ENCODE results near the gene ZBTB16.

ZBTB16 gene

GRCh38 chr11:114282488-114282887 lies 223.0 kb downstream of the ZBTB16 start:
- Histone ChIP-seq H3K4me1 (ENCODE audit: insufficient read depth, low read length) (peaks cover 12% of the 10 kb centered on the region; the same call in 1 of the 2 replicates), H3K27ac (ENCODE audit: low read length) (no peak overlapping the region), H3K36me3 (ENCODE audit: insufficient read depth, low read depth, low read length) (no peaks in the 10 kb centered on the region), H3K4me3 (ENCODE audit: low read length) (no peak overlapping the region), H3K9me3 (ENCODE audit: insufficient read depth, low read depth, low read length) (no peaks in the 10 kb centered on the region), H3K27me3 (ENCODE audit: insufficient read depth, low read length) (no peaks in the 10 kb centered on the region), H3K9ac (ENCODE audit: low read depth, low read length) (no peak overlapping the region)

- Histone ChIP-seq H3K36me3 (ENCODE audit: insufficient read depth, low read depth, low read length) (no peaks in the 10 kb centered on the region), H3K9me3 (ENCODE audit: insufficient read depth, low read depth, low read length) (no peaks in the 10 kb centered on the region), H3K4me3 (ENCODE audit: low read length) (no peak overlapping the region), H3K4me1 (ENCODE audit: insufficient read depth, low read length) (peaks cover 12% of the 10 kb centered on the region; the same call in 1 of the 2 replicates), H3K9ac (ENCODE audit: low read depth, low read length) (no peak overlapping the region), H3K27me3 (ENCODE audit: insufficient read depth, low read length) (no peaks in the 10 kb centered on the region), H3K27ac (ENCODE audit: low read length) (no peak overlapping the region)
These were observed 223.9 kb downstream of the ZBTB16 start for GRCh38 chr11:114283422-114283821.

- Histone ChIP-seq H3K36me3 (ENCODE audit: insufficient read depth, low read depth, low read length) (no peaks in the 10 kb centered on the region), H3K9me3 (ENCODE audit: insufficient read depth, low read depth, low read length) (no peaks in the 10 kb centered on the region), H3K9ac (ENCODE audit: low read depth, low read length) (no peak overlapping the region), H3K27ac (ENCODE audit: low read length) (no peak overlapping the region), H3K4me3 (ENCODE audit: low read length) (no peak overlapping the region), H3K4me1 (ENCODE audit: insufficient read depth, low read length) (peaks cover 12% of the 10 kb centered on the region; the same call in 1 of the 2 replicates), H3K27me3 (ENCODE audit: insufficient read depth, low read length) (no peaks in the 10 kb centered on the region)
These were observed 224.5 kb downstream of the ZBTB16 start for GRCh38 chr11:114284021-114284420.

GRCh38 chr11:114284914-114285313 lies 225.4 kb downstream of the ZBTB16 start:
- peaks cover 12% of the 10 kb centered on the region for H3K4me1 ChIP-seq (ENCODE audit: insufficient read depth, low read length)
- no peak overlapping the region for H3K9ac ChIP-seq (ENCODE audit: low read depth, low read length)
- no peaks in the 10 kb centered on the region for H3K36me3 ChIP-seq (ENCODE audit: insufficient read depth, low read depth, low read length)
- no peaks in the 10 kb centered on the region for H3K27me3 ChIP-seq (ENCODE audit: insufficient read depth, low read length)
- H3K27ac ChIP-seq (ENCODE audit: low read length), result no peak overlapping the region
- H3K9me3 ChIP-seq (ENCODE audit: insufficient read depth, low read depth, low read length), result no peaks in the 10 kb centered on the region
- no peak overlapping the region for H3K4me3 ChIP-seq (ENCODE audit: low read length)

GRCh38 chr11:114285599-114285998 lies 226.1 kb downstream of the ZBTB16 start:
- H3K27ac ChIP-seq (ENCODE audit: low read length), result no peak overlapping the region
- H3K9ac ChIP-seq (ENCODE audit: low read depth, low read length), result no peak overlapping the region
- H3K4me3 ChIP-seq (ENCODE audit: low read length), result no peak overlapping the region
- H3K36me3 ChIP-seq (ENCODE audit: insufficient read depth, low read depth, low read length), result no peaks in the 10 kb centered on the region
- peaks cover 12% of the 10 kb centered on the region for H3K4me1 ChIP-seq (ENCODE audit: insufficient read depth, low read length)
- no peaks in the 10 kb centered on the region for H3K9me3 ChIP-seq (ENCODE audit: insufficient read depth, low read depth, low read length)
- no peaks in the 10 kb centered on the region for H3K27me3 ChIP-seq (ENCODE audit: insufficient read depth, low read length)

- Histone ChIP-seq H3K4me3 (ENCODE audit: low read length) (no peak overlapping the region), H3K4me1 (ENCODE audit: insufficient read depth, low read length) (peaks cover 8% of the 10 kb centered on the region), H3K27ac (ENCODE audit: low read length) (no peak overlapping the region), H3K36me3 (ENCODE audit: insufficient read depth, low read depth, low read length) (no peaks in the 10 kb centered on the region), H3K9ac (ENCODE audit: low read depth, low read length) (no peak overlapping the region), H3K27me3 (ENCODE audit: insufficient read depth, low read length) (no peaks in the 10 kb centered on the region), H3K9me3 (ENCODE audit: insufficient read depth, low read depth, low read length) (no peaks in the 10 kb centered on the region)
These were observed 226.7 kb downstream of the ZBTB16 start for GRCh38 chr11:114286229-114286628.

- no peak overlapping the region for H3K27ac ChIP-seq (ENCODE audit: low read length)
- no peaks in the 10 kb centered on the region for H3K27me3 ChIP-seq (ENCODE audit: insufficient read depth, low read length)
- no peak overlapping the region for H3K4me3 ChIP-seq (ENCODE audit: low read length)
- no peaks in the 10 kb centered on the region for H3K9me3 ChIP-seq (ENCODE audit: insufficient read depth, low read depth, low read length)
- H3K9ac ChIP-seq (ENCODE audit: low read depth, low read length), result no peak overlapping the region
- H3K4me1 ChIP-seq (ENCODE audit: insufficient read depth, low read length), result peaks cover 8% of the 10 kb centered on the region
- H3K36me3 ChIP-seq (ENCODE audit: insufficient read depth, low read depth, low read length), result no peaks in the 10 kb centered on the region
These were observed 227.6 kb downstream of the ZBTB16 start for GRCh38 chr11:114287154-114287553.

GRCh38 chr11:114288136-114288535 lies 228.6 kb downstream of the ZBTB16 start:
- Histone ChIP-seq H3K4me1 (ENCODE audit: insufficient read depth, low read length) (peaks cover 8% of the 10 kb centered on the region), H3K27ac (ENCODE audit: low read length) (no peak overlapping the region), H3K27me3 (ENCODE audit: insufficient read depth, low read length) (no peaks in the 10 kb centered on the region), H3K4me3 (ENCODE audit: low read length) (no peak overlapping the region), H3K36me3 (ENCODE audit: insufficient read depth, low read depth, low read length) (no peaks in the 10 kb centered on the region), H3K9me3 (ENCODE audit: insufficient read depth, low read depth, low read length) (no peaks in the 10 kb centered on the region), H3K9ac (ENCODE audit: low read depth, low read length) (no peak overlapping the region)

- H3K27me3 ChIP-seq (ENCODE audit: insufficient read depth, low read length), result no peaks in the 10 kb centered on the region
- no peaks in the 10 kb centered on the region for H3K9me3 ChIP-seq (ENCODE audit: insufficient read depth, low read depth, low read length)
- H3K36me3 ChIP-seq (ENCODE audit: insufficient read depth, low read depth, low read length), result no peaks in the 10 kb centered on the region
- H3K9ac ChIP-seq (ENCODE audit: low read depth, low read length), result no peak overlapping the region
- H3K4me1 ChIP-seq (ENCODE audit: insufficient read depth, low read length), result peaks cover 8% of the 10 kb centered on the region
- no peak overlapping the region for H3K4me3 ChIP-seq (ENCODE audit: low read length)
- H3K27ac ChIP-seq (ENCODE audit: low read length), result no peak overlapping the region
These were observed 230.3 kb downstream of the ZBTB16 start for GRCh38 chr11:114289779-114290178.

GRCh38 chr11:114290503-114291235 lies 231.2 kb downstream of the ZBTB16 start:
- no peak overlapping the region for H3K9ac ChIP-seq (ENCODE audit: low read depth, low read length)
- H3K27me3 ChIP-seq (ENCODE audit: insufficient read depth, low read length), result no peaks in the 10 kb centered on the region
- H3K27ac ChIP-seq (ENCODE audit: low read length), result no peak overlapping the region
- no peak overlapping the region for H3K4me3 ChIP-seq (ENCODE audit: low read length)
- H3K4me1 ChIP-seq (ENCODE audit: insufficient read depth, low read length), result peaks cover 2% of the 10 kb centered on the region
- H3K9me3 ChIP-seq (ENCODE audit: insufficient read depth, low read depth, low read length), result no peaks in the 10 kb centered on the region
- no peaks in the 10 kb centered on the region for H3K36me3 ChIP-seq (ENCODE audit: insufficient read depth, low read depth, low read length)

- no peaks in the 10 kb centered on the region; the same call in 1 of the 2 replicates for H3K4me1 ChIP-seq (ENCODE audit: insufficient read depth, low read length)
- H3K36me3 ChIP-seq (ENCODE audit: insufficient read depth, low read depth, low read length), result no peaks in the 10 kb centered on the region
- H3K27ac ChIP-seq (ENCODE audit: low read length), result no peak overlapping the region
- H3K9me3 ChIP-seq (ENCODE audit: insufficient read depth, low read depth, low read length), result no peaks in the 10 kb centered on the region
- no peaks in the 10 kb centered on the region for H3K27me3 ChIP-seq (ENCODE audit: insufficient read depth, low read length)
- no peak overlapping the region for H3K9ac ChIP-seq (ENCODE audit: low read depth, low read length)
- H3K4me3 ChIP-seq (ENCODE audit: low read length), result no peak overlapping the region
These were observed 231.9 kb downstream of the ZBTB16 start for GRCh38 chr11:114291381-114291780.

GRCh38 chr11:114291842-114292680 lies 232.6 kb downstream of the ZBTB16 start:
- Histone ChIP-seq H3K4me1 (ENCODE audit: insufficient read depth, low read length) (no peaks in the 10 kb centered on the region; the same call in 1 of the 2 replicates), H3K27me3 (ENCODE audit: insufficient read depth, low read length) (no peaks in the 10 kb centered on the region), H3K9ac (ENCODE audit: low read depth, low read length) (no peak overlapping the region), H3K27ac (ENCODE audit: low read length) (no peak overlapping the region), H3K36me3 (ENCODE audit: insufficient read depth, low read depth, low read length) (no peaks in the 10 kb centered on the region), H3K9me3 (ENCODE audit: insufficient read depth, low read depth, low read length) (no peaks in the 10 kb centered on the region), H3K4me3 (ENCODE audit: low read length) (no peak overlapping the region)

Measured in iPS-20b (cell line).